ENCODE data around the gene CACNA1H. TPM values are rescaled to one million over a fixed set of nuclear protein-coding genes. Genes with fewer than 3 reads are reported as not detected.

Gene CACNA1H
- total RNA-seq, 4 donors from 2014 or later, result 133 to 330 (median 173) TPM

GRCh38 chr16:1119129-1119528 lies 33.8 kb upstream of the CACNA1H start:
- Histone ChIP-seq H3K9me3 (no peaks in the 10 kb centered on the region), H3K27me3 (peaks cover 23% of the 10 kb centered on the region), H3K27ac (no peak overlapping the region), H3K4me1 (no peaks in the 10 kb centered on the region), H3K36me3 (no peaks in the 10 kb centered on the region), H3K4me3 (no peak overlapping the region)
- ATAC-seq, result no peak
- no CpG with 5 or more reads among the region's 19 CpGs for WGBS, 2 donors (ENCODE audit: low coverage in 1 of 2)
- no peak for TF ChIP-seq POLR2A (IDR thresholded peaks at IDR 0.05)
- TF ChIP-seq EP300 (IDR thresholded peaks at IDR 0.05), result no peak
- no peak for TF ChIP-seq CTCF (IDR thresholded peaks at IDR 0.05)
- TF ChIP-seq POLR2AphosphoS5 (IDR thresholded peaks at IDR 0.05), result no peak

GRCh38 chr16:1119766-1120576 lies 32.9 kb upstream of the CACNA1H start:
- TF ChIP-seq POLR2AphosphoS5 (IDR thresholded peaks at IDR 0.05) (no peak), CTCF (IDR thresholded peaks at IDR 0.05) (no peak), EP300 (IDR thresholded peaks at IDR 0.05) (no peak), POLR2A (IDR thresholded peaks at IDR 0.05) (no peak)
- Histone ChIP-seq H3K4me1 (no peaks in the 10 kb centered on the region), H3K36me3 (no peaks in the 10 kb centered on the region), H3K4me3 (no peak overlapping the region), H3K27me3 (peaks cover 21% of the 10 kb centered on the region), H3K27ac (no peak overlapping the region), H3K9me3 (no peaks in the 10 kb centered on the region)
- ATAC-seq, result no peak
- no CpG with 5 or more reads among the region's 35 CpGs for WGBS, 2 donors (ENCODE audit: low coverage in 1 of 2)

- WGBS, 2 donors (ENCODE audit: low coverage in 1 of 2), result no CpG with 5 or more reads among the region's 22 CpGs
- ATAC-seq, result no peak
- H3K27me3 ChIP-seq, result peaks cover 16% of the 10 kb centered on the region
- H3K9me3 ChIP-seq, result no peaks in the 10 kb centered on the region
- no peak overlapping the region for H3K4me3 ChIP-seq
- H3K36me3 ChIP-seq, result no peaks in the 10 kb centered on the region
- peaks cover 0 to 5% (median 0%) of the 10 kb centered on the region in 3 donors for H3K4me1 ChIP-seq
- no peak for TF ChIP-seq POLR2AphosphoS5 (IDR thresholded peaks at IDR 0.05)
- TF ChIP-seq CTCF (IDR thresholded peaks at IDR 0.05), result no peak
- TF ChIP-seq EP300 (IDR thresholded peaks at IDR 0.05), result no peak
- TF ChIP-seq POLR2A (IDR thresholded peaks at IDR 0.05), result no peak
- H3K27ac ChIP-seq, result no peak overlapping the region
Observed at GRCh38 chr16:1120577-1120941, 32.3 kb upstream of the CACNA1H start.

GRCh38 chr16:1121009-1121408 lies 31.9 kb upstream of the CACNA1H start:
- Histone ChIP-seq H3K27ac (no peak overlapping the region), H3K27me3 (peaks cover 11% of the 10 kb centered on the region), H3K4me1 (peaks cover 0 to 10% (median 0%) of the 10 kb centered on the region in 3 donors), H3K4me3 (no peak overlapping the region), H3K9me3 (no peaks in the 10 kb centered on the region), H3K36me3 (no peaks in the 10 kb centered on the region)
- WGBS, 2 donors (ENCODE audit: low coverage in 1 of 2), result 60% methylated on average over 1 of the region's 23 CpGs; no CpG with 5 or more reads in 1 of the 2 donors
- no peak for ATAC-seq
- TF ChIP-seq POLR2AphosphoS5 (IDR thresholded peaks at IDR 0.05) (no peak), EP300 (IDR thresholded peaks at IDR 0.05) (no peak), POLR2A (IDR thresholded peaks at IDR 0.05) (no peak), CTCF (IDR thresholded peaks at IDR 0.05) (no peak)
